GM23248 (cell line): ENCODE data around the gene ESYT2. TPM values are rescaled to one million over a fixed set of nuclear protein-coding genes. Genes with fewer than 3 reads are reported as not detected.

Source experiments
- DNase-seq: peaks from one replicate; pipeline ENCODE4 v3.0.0-alpha.2; 2015
- H2AFZ ChIP-seq: fragments of 200-600 bp; sonication (generic); 2 replicates; pipeline ENCODE4 v1.6.1; 2016; ENCODE audit warnings: antibody characterized with exemption
- H3F3A ChIP-seq: fragments of 200-600 bp; sonication (generic); 2 replicates; pipeline ENCODE4 v1.6.1; 2016; ENCODE audit warnings: mild to moderate bottlenecking, antibody characterized with exemption, mixed run types; ENCODE audit not compliant: insufficient read depth
- H3K27ac ChIP-seq: fragments of 200-600 bp; sonication (generic); 2 replicates; pipeline ENCODE4 v1.5.1; 2016; ENCODE audit warnings: mild to moderate bottlenecking
- H3K27me3 ChIP-seq: fragments of 200-600 bp; sonication (generic); replicated peaks from 2 replicates; pipeline ENCODE4 v1.6.1; 2016; ENCODE audit warnings: mild to moderate bottlenecking; ENCODE audit not compliant: insufficient read depth
- H3K36me3 ChIP-seq: fragments of 200-600 bp; sonication (generic); 2 replicates; pipeline ENCODE4 v1.6.1; 2016; ENCODE audit warnings: low read depth, mild to moderate bottlenecking
- H3K4me1 ChIP-seq: fragments of 200-600 bp; sonication (generic); 2 replicates; pipeline ENCODE4 v1.6.1; 2016; ENCODE audit warnings: mild to moderate bottlenecking; ENCODE audit not compliant: insufficient read depth
- H3K4me2 ChIP-seq: fragments of 200-600 bp; sonication (generic); one replicate; pipeline ENCODE4 v1.6.1; 2016; ENCODE audit warnings: mild to moderate bottlenecking; ENCODE audit not compliant: unreplicated experiment
- H3K4me3 ChIP-seq: fragments of 200-600 bp; sonication (generic); 2 replicates; pipeline ENCODE4 v1.5.1; 2016; ENCODE audit warnings: mild to moderate bottlenecking
- H3K79me2 ChIP-seq: fragments of 200-600 bp; sonication (generic); 2 replicates; pipeline ENCODE4 v1.6.1; 2016; ENCODE audit warnings: mild to moderate bottlenecking; ENCODE audit not compliant: insufficient read depth
- H3K9ac ChIP-seq: fragments of 200-600 bp; sonication (generic); 2 replicates; pipeline ENCODE4 v1.6.1; 2016; ENCODE audit warnings: mild to moderate bottlenecking
- H3K9me2 ChIP-seq: fragments of 200-600 bp; sonication (generic); 2 replicates; pipeline ENCODE4 v1.6.1; 2016; ENCODE audit warnings: mixed run types, mild to moderate bottlenecking, moderate library complexity; ENCODE audit not compliant: insufficient read depth
- H3K9me3 ChIP-seq: fragments of 200-600 bp; sonication (generic); one replicate; pipeline ENCODE4 v1.6.1; 2017; ENCODE audit warnings: low read depth
- H4K20me1 ChIP-seq: fragments of 200-600 bp; sonication (generic); 2 replicates; pipeline ENCODE4 v1.6.0; 2016; ENCODE audit not compliant: insufficient read depth
- EZH2 ChIP-seq: fragments of 200-600 bp; sonication (generic); IDR thresholded peaks from 2 replicates; pipeline ENCODE4 v1.6.1; 2018; ENCODE audit warnings: antibody characterized with exemption, mild to moderate bottlenecking; ENCODE audit not compliant: insufficient read depth, poor library complexity, severe bottlenecking
- EZH2phosphoT487 ChIP-seq: fragments of 200-600 bp; sonication (generic); IDR thresholded peaks from 2 replicates; pipeline ENCODE4 v1.6.1; 2018; ENCODE audit warnings: antibody characterized with exemption, moderate library complexity, mild to moderate bottlenecking, low read depth; ENCODE audit not compliant: insufficient read depth
- WGBS, 2 experiments: methylation state at CpG; one replicate each; pipeline ENCODE4 v1.1.6; 2015 to 2017; ENCODE audit warnings: low lambda C conversion rate in 2 of 2, low coverage in 1 of 2; ENCODE audit errors: missing lambda C conversion rate in 2 of 2; 5-methylcytosine and 5-hydroxymethylcytosine counted together
- in situ Hi-C: fragments of 300-500 bp; cut with MboI; formaldehyde crosslinking; loops from 2 replicates; pipeline ENCODE4 v1.15.0; 2020
- polyA plus RNA-seq: library from polyadenylated mRNA; unstranded; fragments of >200 nt; fragmentation: Nextera tagmentation; extraction: Ambion mirVana; gene quantifications from 2 replicates; pipeline ENCODE4 v1.2.1, GENCODE V29; 2016
- total RNA-seq: library from RNA; depleted of rRNA; stranded (reverse); fragments of >200 nt; shearing (Covaris generic); gene quantifications from 2 replicates; pipeline ENCODE4 v1.2.3, GENCODE V29; 2014

Gene ESYT2
- total and polyA plus RNA-seq, 2 experiments from 2014 or later: 49.9 to 129 TPM

DNA sequence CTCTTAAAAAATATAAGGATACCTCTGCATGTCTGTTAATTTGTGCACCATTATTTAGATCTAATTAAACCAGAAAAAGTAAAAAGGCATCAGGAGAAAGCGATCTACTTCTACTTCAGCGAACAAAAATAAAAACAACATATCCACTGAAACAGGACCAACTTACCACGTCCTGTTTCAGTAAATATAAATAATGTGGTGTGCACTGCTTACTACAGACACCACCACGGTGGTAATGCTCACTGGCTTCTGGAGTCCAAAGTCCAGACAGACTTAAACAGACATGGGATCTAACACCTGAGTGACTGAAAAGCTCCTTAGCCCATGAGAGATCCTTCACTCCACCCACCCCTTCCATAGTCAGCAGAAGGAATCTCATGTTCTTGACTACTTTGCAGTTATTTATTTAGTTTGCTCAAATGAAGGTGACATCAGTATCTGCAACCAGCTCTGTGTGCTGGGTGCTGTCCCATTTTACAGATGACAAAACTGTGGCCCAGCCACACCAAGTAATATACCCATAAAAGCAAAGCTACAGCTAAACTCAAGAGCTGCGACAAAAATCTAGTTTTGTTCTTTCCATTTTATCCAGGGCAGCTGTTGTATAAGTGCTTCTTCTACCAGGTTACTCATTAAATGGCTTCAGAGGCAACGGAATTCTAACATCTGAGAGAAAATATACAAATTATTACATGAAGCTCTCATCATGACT, 62.6 kb downstream of the ESYT2 start:
- Histone ChIP-seq H3K27ac (no peak overlapping the region), H3K4me2 (no peak overlapping the region), H3K9ac (no peak overlapping the region), H3K4me1 (no peaks in the 10 kb centered on the region), H3K27me3 (no peaks in the 10 kb centered on the region), H3K79me2 (0 out of 2 replicates have a peak, but pooled peaks cover 3% of the 10 kb centered on the region), H3K36me3 (peaks cover 17% of the 10 kb centered on the region), H3F3A (no peaks in the 10 kb centered on the region), H2AFZ (no peak overlapping the region), H3K4me3 (no peak overlapping the region), H3K9me2 (no peaks in the 10 kb centered on the region), H4K20me1 (no peaks in the 10 kb centered on the region), H3K9me3 (no peaks in the 10 kb centered on the region)
- in situ Hi-C loops: no loop called here
- DNase-seq: no peak
- TF ChIP-seq EZH2phosphoT487 (no peak), EZH2 (no peak)
- 91 to 93% methylated on average over 6 of the region's 6 CpGs for WGBS, 2 experiments

- no peaks in the 10 kb centered on the region for H3K4me1 ChIP-seq
- H3K79me2 ChIP-seq: 0 out of 2 replicates have a peak, but pooled peaks cover 3% of the 10 kb centered on the region
- TF ChIP-seq EZH2phosphoT487: no peak
- TF ChIP-seq EZH2: no peak
- H4K20me1 ChIP-seq: no peaks in the 10 kb centered on the region
- H3F3A ChIP-seq: no peaks in the 10 kb centered on the region
- H2AFZ ChIP-seq: no peak overlapping the region
- 95 to 96% methylated on average over 7 of the region's 7 CpGs for WGBS, 2 experiments
- H3K9me3 ChIP-seq: no peaks in the 10 kb centered on the region
- H3K27me3 ChIP-seq: no peaks in the 10 kb centered on the region
- in situ Hi-C loops: no loop called here
- H3K4me2 ChIP-seq: no peak overlapping the region
- no peaks in the 10 kb centered on the region for H3K9me2 ChIP-seq
- H3K9ac ChIP-seq: no peak overlapping the region
- DNase-seq: no peak
- H3K36me3 ChIP-seq: peaks cover 33% of the 10 kb centered on the region
- H3K27ac ChIP-seq: no peak overlapping the region
- no peak overlapping the region for H3K4me3 ChIP-seq
These were observed 64.3 kb downstream of the ESYT2 start for GRCh38 chr7:158765020-158765419.

DNA sequence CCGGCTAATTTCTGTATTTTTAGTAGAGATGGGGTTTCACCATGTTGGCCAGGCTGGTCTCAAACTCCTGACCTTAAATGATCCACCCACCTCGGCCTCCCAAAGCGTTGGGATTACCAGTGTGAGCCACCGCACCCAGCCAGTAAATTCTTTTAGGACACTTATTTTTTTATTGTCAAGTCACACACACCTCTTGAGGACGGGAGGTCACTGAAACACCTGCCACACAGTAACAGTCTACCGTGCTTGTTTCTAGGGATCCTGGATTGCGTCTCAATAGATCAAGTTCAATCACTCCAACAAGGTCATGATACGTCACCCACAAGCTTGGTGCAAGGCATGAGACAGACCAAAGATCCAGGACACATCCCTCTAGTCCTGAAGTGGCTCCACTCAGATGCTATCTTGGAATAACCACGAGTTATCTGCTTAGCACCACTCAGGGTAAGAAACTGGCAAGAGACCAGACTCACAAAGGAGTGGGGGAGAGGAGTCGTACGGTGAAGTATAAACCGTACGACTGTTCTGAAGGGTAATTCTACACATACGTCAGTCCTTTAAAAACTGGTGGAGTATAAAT, 65.8 kb downstream of the ESYT2 start:
- Histone ChIP-seq H3K79me2 (0 out of 2 replicates have a peak, but pooled peaks cover 3% of the 10 kb centered on the region), H3K4me1 (no peaks in the 10 kb centered on the region), H3K27me3 (no peaks in the 10 kb centered on the region), H3K27ac (no peak overlapping the region), H2AFZ (no peak overlapping the region), H3K9me3 (no peaks in the 10 kb centered on the region), H3K4me2 (no peak overlapping the region), H3F3A (no peaks in the 10 kb centered on the region), H3K36me3 (peaks cover 44% of the 10 kb centered on the region), H4K20me1 (no peaks in the 10 kb centered on the region), H3K9me2 (no peaks in the 10 kb centered on the region), H3K4me3 (no peak overlapping the region), H3K9ac (no peak overlapping the region)
- in situ Hi-C loops: no loop called here
- 97 to 98% methylated on average over 14 of the region's 14 CpGs for WGBS, 2 experiments
- TF ChIP-seq EZH2phosphoT487 (no peak), EZH2 (no peak)
- no peak for DNase-seq

DNA sequence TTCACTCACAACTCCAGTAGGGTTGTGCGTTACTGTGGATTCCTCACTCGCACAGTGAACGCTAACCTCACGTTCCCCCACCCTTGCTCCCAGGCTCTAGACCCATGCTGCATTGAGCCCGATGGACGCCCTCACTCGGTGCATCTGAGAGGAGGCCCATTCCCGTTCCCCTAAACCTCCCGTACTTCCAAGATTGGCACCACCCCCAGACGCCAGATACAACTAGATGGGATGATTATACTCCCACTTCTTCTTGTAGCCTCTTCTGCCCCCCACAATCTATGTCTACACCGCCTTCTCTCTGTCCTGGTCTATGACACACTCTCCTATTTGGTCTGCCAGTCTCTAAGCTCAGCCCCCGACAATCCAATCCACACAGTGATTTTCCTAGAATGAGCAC, 67.4 kb downstream of the ESYT2 start:
- Histone ChIP-seq H3F3A (no peaks in the 10 kb centered on the region), H3K4me3 (no peak overlapping the region), H3K4me1 (no peaks in the 10 kb centered on the region), H3K36me3 (peaks cover 56% of the 10 kb centered on the region), H2AFZ (no peak overlapping the region), H3K27me3 (no peaks in the 10 kb centered on the region), H3K79me2 (0 out of 2 replicates have a peak, but pooled peaks cover 3% of the 10 kb centered on the region), H3K9me2 (no peaks in the 10 kb centered on the region), H3K9ac (no peak overlapping the region), H3K27ac (no peak overlapping the region), H4K20me1 (no peaks in the 10 kb centered on the region), H3K9me3 (no peaks in the 10 kb centered on the region), H3K4me2 (no peak overlapping the region)
- in situ Hi-C loops: no loop called here
- TF ChIP-seq EZH2 (no peak), EZH2phosphoT487 (no peak)
- no peak for DNase-seq
- 88 to 90% methylated on average over 12 of the region's 12 CpGs for WGBS, 2 experiments
